NCI-H2196 treated with DMSO at 0.1 percent for 48 hours (cell line): Measurements from ENCODE around the gene RAD51C.
A peak's percentile ranks its signal among the peaks of the same experiment; 100 is the strongest.
"Not testable (repeated sequence)": the region's sequence is repeated elsewhere in the genome, so short reads cannot be mapped to it uniquely, and the experiment has no call there.

ENCODE experiments used
- DNase-seq: peaks from one replicate; lab custom pipeline; 2025; ENCODE audit not compliant: unreplicated experiment; lab: John Stamatoyannopoulos, UW

Gene RAD51C

GRCh38 chr17:58692239-58693055, at the start of gene RAD51C:
Gene RAD51C, plus strand, starts transcription at chr17:58692602. Its CDS starts 42 bp downstream, at chr17:58692644.
- DNase-seq = peak; percentile 75

- no peak for DNase-seq
These were observed 49.3 kb upstream of the RAD51C start for GRCh38 chr17:58643147-58643546.

DNA sequence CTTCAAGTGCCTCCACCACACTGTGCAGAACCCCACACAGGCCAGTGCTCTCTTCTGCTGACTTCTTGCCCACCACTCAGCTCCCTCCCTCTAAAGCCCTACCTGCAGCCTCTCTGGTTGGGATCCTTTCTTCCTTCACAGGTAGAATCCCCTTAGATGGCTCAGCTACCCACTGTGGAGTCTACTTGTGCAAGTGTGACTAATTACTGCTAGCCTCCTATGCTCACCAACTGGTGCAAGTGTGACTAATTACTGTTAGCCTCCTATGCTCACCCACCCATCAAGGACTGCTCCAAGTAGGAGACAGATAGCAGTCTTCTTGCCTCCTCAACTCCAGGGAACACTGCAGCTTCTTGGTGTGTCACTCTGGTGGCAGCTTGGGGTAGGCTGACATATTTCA, 44.2 kb upstream of the RAD51C start:
- no peak for DNase-seq

DNA sequence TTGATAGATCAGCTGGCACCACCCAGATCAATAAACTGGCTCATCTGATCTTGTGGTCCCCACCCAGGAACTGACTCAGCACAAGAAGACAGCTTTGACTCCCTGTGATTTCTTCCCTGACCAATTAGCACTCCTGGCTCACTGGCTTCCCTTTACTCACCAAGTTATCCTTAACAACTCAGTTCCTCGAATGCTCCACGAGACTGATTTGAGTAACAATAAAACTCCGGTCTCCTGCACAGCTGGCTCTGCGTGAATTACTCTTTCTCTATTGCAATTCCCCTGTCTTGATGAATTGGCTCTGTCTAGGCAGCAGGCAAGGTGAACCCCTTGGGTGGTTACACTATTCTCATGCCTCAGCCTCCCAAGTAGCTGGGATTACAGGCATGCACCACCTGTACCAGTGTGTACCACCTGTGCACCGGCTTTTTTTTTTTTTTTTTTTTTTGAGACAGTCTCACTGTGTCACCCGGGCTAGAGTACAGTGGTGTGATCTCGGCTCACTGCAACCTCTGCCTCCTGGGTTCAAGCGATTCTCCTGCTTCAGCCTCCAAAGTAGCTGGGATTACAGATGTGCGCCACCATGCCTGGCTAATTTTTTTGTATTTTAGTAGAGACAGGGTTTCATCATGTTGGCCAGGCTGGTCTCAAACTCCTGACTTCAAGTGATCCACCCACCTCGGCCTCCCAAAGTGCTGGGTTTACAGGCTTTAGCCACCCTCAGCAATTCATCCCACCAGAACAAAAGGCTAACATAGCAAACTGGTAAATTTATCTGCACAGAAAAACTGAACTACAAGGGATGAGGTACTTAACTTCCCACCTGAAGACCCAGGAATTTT, 34.2 kb upstream of the RAD51C start:
- DNase-seq = not testable (repeated sequence)

DNA sequence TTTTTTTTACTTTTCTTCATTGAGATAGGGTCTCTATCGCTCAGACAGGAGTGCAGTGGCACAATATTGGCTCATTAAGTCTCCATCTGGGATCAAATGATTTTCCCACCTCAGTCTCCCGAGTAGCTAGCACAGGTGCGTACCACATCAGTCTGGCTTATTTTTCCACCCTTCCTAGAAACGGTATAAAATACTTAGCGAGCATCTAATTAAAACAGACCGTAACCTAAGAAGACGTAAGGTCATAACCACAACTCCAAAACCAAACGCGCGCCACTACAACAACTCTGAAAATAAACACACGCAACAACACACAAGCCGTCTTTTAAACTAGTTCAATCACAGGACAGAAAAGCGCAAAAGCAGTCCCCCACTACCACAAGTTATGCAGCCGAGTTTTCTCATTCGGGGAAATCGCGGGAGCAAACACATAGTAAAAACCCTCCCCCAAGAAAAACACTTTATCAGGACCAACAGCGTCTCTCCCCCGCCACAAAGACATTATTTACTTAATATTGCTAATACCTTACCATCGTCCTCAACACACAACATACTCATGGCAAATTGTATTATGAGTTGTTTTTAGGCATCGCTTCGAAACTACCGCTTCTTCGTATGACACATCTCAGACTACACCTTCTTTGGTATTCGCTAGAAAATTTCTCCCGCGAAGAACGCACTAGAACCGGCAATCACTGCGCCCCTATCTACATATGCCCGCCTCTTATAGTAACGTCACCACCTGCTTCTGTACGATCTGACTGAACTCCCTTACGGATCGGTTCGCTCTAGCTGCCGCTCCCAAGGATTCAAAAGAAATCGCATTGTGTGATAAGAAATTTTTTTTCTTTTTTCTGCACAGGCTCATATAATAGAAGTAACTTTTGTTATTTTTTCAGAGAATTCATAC, 33.3 kb upstream of the RAD51C start:
- peak; percentile 81 for DNase-seq

DNA sequence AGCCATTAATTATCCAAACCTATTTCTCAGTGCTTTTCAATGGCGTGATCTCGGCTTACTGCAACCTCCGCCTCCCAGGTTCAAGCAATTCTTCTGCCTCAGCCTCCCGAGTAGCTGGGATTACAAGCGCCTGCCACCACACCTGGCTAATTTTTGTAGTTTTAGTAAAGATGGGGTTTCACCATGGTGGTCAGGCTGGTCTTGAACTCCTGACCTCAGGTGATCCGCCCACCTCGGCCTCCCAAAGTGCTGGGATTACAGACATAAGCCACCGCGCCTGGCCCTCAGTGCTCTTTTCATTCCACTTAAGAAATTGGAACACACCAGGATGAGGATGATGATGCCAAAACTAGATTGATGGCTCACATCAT, 32.7 kb upstream of the RAD51C start:
- DNase-seq = not testable (repeated sequence)

- DNase-seq = no peak
These were observed 31.8 kb upstream of the RAD51C start for GRCh38 chr17:58660621-58661020.

- DNase-seq = no peak
These were observed 30.9 kb upstream of the RAD51C start for GRCh38 chr17:58661499-58661898.

GRCh38 chr17:58664302-58664701, 28.1 kb upstream of the RAD51C start:
- no peak for DNase-seq

DNA sequence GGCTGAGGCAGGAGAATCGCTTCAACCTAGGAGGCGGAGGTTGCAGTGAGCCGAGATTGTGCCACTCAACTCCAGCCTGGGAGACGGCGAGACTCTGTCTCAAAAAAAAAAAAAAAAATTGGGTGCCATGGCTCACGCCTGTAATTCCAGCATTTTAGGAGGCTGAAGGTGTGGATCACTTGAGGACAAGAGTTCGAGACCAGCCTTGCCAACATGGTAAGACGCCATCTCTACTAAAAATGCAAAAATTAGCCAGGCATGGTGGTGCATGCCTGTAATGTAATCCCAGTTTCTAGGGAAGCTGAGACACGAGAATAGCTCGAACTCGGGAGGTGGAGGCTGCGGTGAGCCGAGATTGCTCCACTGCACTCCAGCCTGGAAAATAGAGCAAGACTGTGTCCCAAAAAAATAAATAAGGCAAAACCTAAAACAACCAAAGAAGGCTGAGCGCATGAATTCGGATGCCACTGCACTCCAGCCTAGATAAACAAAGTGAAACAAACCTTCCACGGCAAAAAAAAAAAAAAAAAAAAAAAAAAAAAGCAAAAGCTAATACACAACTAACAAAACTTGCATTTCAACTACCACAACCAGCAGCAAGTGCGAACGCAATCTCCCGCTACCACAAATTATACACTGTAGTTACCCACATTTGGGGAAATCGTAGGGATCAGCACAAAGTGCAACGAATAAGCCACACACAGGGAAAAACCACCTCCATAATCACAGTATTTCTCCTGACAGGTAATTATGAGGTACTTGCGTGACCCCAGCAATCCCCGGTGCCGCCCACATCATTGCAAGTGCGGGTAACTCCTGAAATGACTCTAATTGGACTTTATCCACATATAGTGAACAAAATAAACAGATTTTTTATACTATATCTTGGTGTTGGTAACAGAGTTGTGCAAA, 26.2 kb upstream of the RAD51C start:
- DNase-seq = no peak

- no peak for DNase-seq
These were observed 25.5 kb upstream of the RAD51C start for GRCh38 chr17:58666858-58667267.

GRCh38 chr17:58667934-58668597, 24.3 kb upstream of the RAD51C start:
- no peak for DNase-seq

- DNase-seq = no peak
These were observed 23.8 kb upstream of the RAD51C start for GRCh38 chr17:58668598-58668935.

DNA sequence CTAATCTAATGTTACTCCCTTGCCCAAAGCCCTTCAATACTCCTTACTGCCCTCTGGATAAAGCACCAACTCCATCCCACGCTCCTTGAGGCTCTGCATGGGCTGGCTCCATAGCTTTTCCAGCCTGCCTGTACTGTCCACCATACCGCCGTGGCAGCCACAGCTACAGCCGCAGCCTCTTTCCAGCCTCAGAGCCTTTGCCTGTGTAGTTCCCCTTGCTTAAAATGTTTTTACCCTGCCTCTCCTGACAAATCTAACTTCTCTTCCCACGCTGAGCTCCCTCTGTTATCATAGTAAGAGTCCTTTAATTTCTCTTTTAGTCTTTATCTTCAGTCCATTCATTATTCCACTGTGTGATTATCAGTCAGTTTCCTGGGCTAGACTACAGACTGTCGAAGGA, 22.5 kb upstream of the RAD51C start:
- DNase-seq = no peak

- no peak for DNase-seq
These were observed 20.4 kb upstream of the RAD51C start for GRCh38 chr17:58671969-58672368.

GRCh38 chr17:58677194-58677880, 15.1 kb upstream of the RAD51C start:
- no peak for DNase-seq

GRCh38 chr17:58678287-58678686, 14.1 kb upstream of the RAD51C start:
- DNase-seq = not testable (repeated sequence)

DNA sequence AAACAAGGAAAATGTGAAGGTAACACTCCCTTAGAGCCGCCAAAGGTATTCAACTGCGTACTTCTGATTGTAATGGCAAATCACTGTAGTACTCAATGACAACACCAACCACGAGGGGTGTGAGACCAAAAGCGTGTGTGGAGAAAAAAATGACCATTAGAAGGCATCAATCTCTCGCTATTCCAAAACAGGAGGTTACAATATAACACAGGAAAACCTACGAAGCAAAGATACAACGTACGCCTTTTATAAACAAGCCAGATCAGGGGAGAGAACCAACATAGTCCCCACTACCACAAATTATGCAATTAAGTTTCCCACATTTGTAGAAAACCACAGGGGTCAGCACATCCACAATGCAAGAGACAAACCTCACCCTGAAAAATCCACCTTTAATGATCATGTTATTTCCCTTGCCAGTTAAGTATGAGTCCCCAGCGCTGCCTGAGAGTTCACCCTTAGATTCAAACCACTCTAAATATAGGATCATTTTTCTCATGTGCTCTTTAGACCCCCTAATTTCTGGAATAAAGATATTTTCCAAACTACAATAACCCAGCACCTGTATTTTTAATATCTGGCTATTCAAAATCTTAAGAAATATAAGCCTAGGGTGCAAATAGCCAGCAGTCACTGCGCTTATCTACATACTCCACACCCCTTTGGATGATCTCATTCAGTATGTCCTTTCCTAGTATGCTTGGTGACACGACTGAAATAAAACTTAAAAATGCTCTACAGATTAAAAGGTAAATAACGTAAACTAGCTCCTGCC, 13.0 kb upstream of the RAD51C start:
- no peak for DNase-seq
